Gastroesophageal sphincter (tissue), 3 donors: ENCODE data around the gene CERT1.

Experiments
- CTCF ChIP-seq, 4 experiments: fragments of 200-600 bp in 2 of 4; fragments of 450-650 bp in 2 of 4; sonication (generic) in 1 of 4; IDR thresholded peaks; one replicate each; pipeline ENCODE4 v1.5.1; 2017 to 2019; ENCODE audit warnings: antibody characterized with exemption in 4 of 4, mild to moderate bottlenecking in 2 of 4, moderate library complexity in 2 of 4
- EP300 ChIP-seq: sonication (generic); formaldehyde crosslinking; IDR thresholded peaks from one replicate; pipeline ENCODE4 v1.6.1; 2017; ENCODE audit warnings: antibody characterized with exemption, mild to moderate bottlenecking
- POLR2A ChIP-seq, 2 donors: fragments of 450-650 bp; IDR thresholded peaks; one replicate each; pipeline ENCODE4 v1.6.1; 2017; ENCODE audit warnings: antibody characterized with exemption in 2 of 2, mild to moderate bottlenecking in 2 of 2, moderate library complexity in 1 of 2
- POLR2AphosphoS5 ChIP-seq: sonication (generic); formaldehyde crosslinking; IDR thresholded peaks from one replicate; pipeline ENCODE4 v1.6.1; 2017; ENCODE audit warnings: antibody characterized with exemption

GRCh38 chr5:75438722-75439121 is 72.7 kb downstream of the CERT1 start:
- TF ChIP-seq CTCF (IDR thresholded peaks at IDR 0.05): no peak
- no peak for TF ChIP-seq EP300
- no peak for TF ChIP-seq POLR2A (IDR thresholded peaks at IDR 0.05)
- no peak for TF ChIP-seq POLR2AphosphoS5
